ENCODE data around the gene KIAA1755. TPM values are rescaled to one million over a fixed set of nuclear protein-coding genes. Genes with fewer than 3 reads are reported as not detected.

The KIAA1755 gene
- total and polyA plus RNA-seq, 9 of the 15 experiments (the other 6 are each of a cell fraction or from before 2014, with no cell fraction given) = not detected

GRCh38 chr20:38171675-38172043 lies 88.9 kb downstream of the KIAA1755 start:
- in situ Hi-C loops (cut with MboI) = no loop called here
- TF ChIP-seq CBX1 (IDR thresholded peaks at IDR 0.05; ENCODE audit: low read depth) (0 out of 2 replicates have a peak, but pooled peaks have one; percentile 62), SNAPC5 (CRISPR knock-in tag; IDR thresholded peaks at IDR 0.05) (no peak), KDM2B (CRISPR knock-in tag; IDR thresholded peaks at IDR 0.05) (no peak), ATF1 (CRISPR knock-in tag; IDR thresholded peaks at IDR 0.05) (no peak), ATF1 (tag; IDR thresholded peaks at IDR 0.05) (peak; percentile 13), BRCA1 (IDR thresholded peaks at IDR 0.05) (no peak), BRCA1 (CRISPR knock-in tag; IDR thresholded peaks at IDR 0.05) (no peak), ZNF395 (CRISPR knock-in tag; IDR thresholded peaks at IDR 0.05) (no peak), KLF13 (tag; IDR thresholded peaks at IDR 0.05; ENCODE audit: borderline replicate concordance, low read depth) (no peak), NFE2 (IDR thresholded peaks at IDR 0.05; ENCODE audit: low read depth) (no peak), SMARCA5 (IDR thresholded peaks at IDR 0.05) (peak; percentile 98), PBX2 (CRISPR knock-in tag; IDR thresholded peaks at IDR 0.05; ENCODE audit: low read depth) (no peak), PBX2 (tag; conservative IDR thresholded peaks at IDR 0.05; ENCODE audit: low read depth) (0 out of 2 replicates have a peak, but pooled peaks have one; percentile 6), HDGF (IDR thresholded peaks at IDR 0.05) (no peak), ZKSCAN8 (CRISPR knock-in tag; IDR thresholded peaks at IDR 0.05) (peak; percentile 21; the same call in 1 of the 2 replicates), C11orf30 (IDR thresholded peaks at IDR 0.05; ENCODE audit: low read depth) (peak; percentile 61; the same call in 1 of the 2 replicates), ADNP (tag; IDR thresholded peaks at IDR 0.05) (peak; percentile 95), PTRF (tag; IDR thresholded peaks at IDR 0.05) (no peak), BCOR (IDR thresholded peaks at IDR 0.05) (peak; percentile 98), RBM25 (IDR thresholded peaks at IDR 0.05; ENCODE audit: low read depth, low read length, severe bottlenecking) (peak; percentile 95), CHD4 (IDR thresholded peaks at IDR 0.05; ENCODE audit: insufficient read depth, insufficient replicate concordance, low read depth, low read length, poor library complexity, severe bottlenecking) (peak; percentile 79), PYGO2 (tag; IDR thresholded peaks at IDR 0.05) (no peak), RFX1 (IDR thresholded peaks at IDR 0.05) (no peak)

More at GRCh38 chr20:38171675-38172043, 88.9 kb downstream of the KIAA1755 start:
- ChIA-PET CTCF (ENCODE audit: low intra/inter-chr PET ratio) (interaction anchor here (1.0 kb wide), 1 partner anchor 59 kb away, joined by 3 read pairs; no protein-coding TSS in a partner anchor), POLR2A (interaction anchor here (0.7 to 1.4 kb wide), 4 partner anchors 12 to 590 kb away, joined by 3 to 4 read pairs (median 3); no protein-coding TSS in a partner anchor)
- WGBS (ENCODE audit: insufficient coverage, low coverage, missing lambda C conversion rate) = 12% methylated on average over 4 of the region's 4 CpGs
- H3K4me3 ChIP-seq = no peak overlapping the region
- no peak overlapping the region for H3K27ac ChIP-seq (ENCODE audit: extremely low read depth, low read depth, low read length)
- no peaks in the 10 kb centered on the region for H3K9me3 ChIP-seq (replicated peaks; ENCODE audit: control insufficient read depth, insufficient read depth, low read depth, low read length)
- no TSS peak for BruUV-seq (replicated peaks)
- H3K79me2 ChIP-seq (ENCODE audit: control insufficient read depth, insufficient read depth, low read length) = no peaks in the 10 kb centered on the region
- intact Hi-C loops (cut with micrococcal nuclease) = loop anchor here (2.0 kb wide), 1 partner anchor 49 kb away; no protein-coding TSS in a partner anchor
- ATAC-seq = no peak
- H2AFZ ChIP-seq (ENCODE audit: low read depth, low read length) = no peak overlapping the region
- H3K9me1 ChIP-seq (ENCODE audit: control insufficient read depth, insufficient read depth, low read length) = no peaks in the 10 kb centered on the region
- peaks cover 9 to 12% of the 10 kb centered on the region in 2 experiments; a peak in 2 of 5 replicates for H3K4me1 ChIP-seq (replicated peaks in 1 of 2; ENCODE audit: control insufficient read depth in 2 of 2, insufficient read depth in 2 of 2, low read length in 2 of 2)
- no peaks in the 10 kb centered on the region; a peak in 1 of 5 replicates for H3K27me3 ChIP-seq (ENCODE audit: control insufficient read depth in 2 of 2, insufficient read depth in 2 of 2, low read length in 2 of 2)
- DNase-seq (ENCODE audit: extremely low read depth in 1 of 4, low spot score in 3 of 4) = no peak
- H3K9ac ChIP-seq (ENCODE audit: insufficient read depth in 1 of 2, low read depth in 2 of 2, low read length in 2 of 2) = no peak overlapping the region
- peak; percentile 35 for FAIRE-seq
- no peak overlapping the region for H3K4me2 ChIP-seq (ENCODE audit: insufficient read depth, low read length)
- no peaks in the 10 kb centered on the region for H3K36me3 ChIP-seq (ENCODE audit: control insufficient read depth, insufficient read depth, low read length)
- no peaks in the 10 kb centered on the region for H4K20me1 ChIP-seq (replicated peaks; ENCODE audit: control insufficient read depth, insufficient read depth, low read length)

Measured in K562 (cell line).